ENCODE data around the gene NEDD9.

GRCh38 chr6:11213422-11214021 lies 18.9 kb downstream of the NEDD9 start:
- TF ChIP-seq CTCF (IDR thresholded peaks at IDR 0.05; ENCODE audit: low read length) (no peak), EZH2 (IDR thresholded peaks at IDR 0.05; ENCODE audit: borderline replicate concordance, low read length) (no peak)

Measured in OCI-LY1 (cell line).